HG02884 (cell line): Measurements from ENCODE around the gene PID1.
"Not testable (repeated sequence)": the region's sequence is repeated elsewhere in the genome, so short reads cannot be mapped to it uniquely, and the experiment has no call there.

Source experiments
- ATAC-seq: cut with Tn5 transposase; IDR thresholded peaks from one replicate; pipeline ENCODE4 v1.9.1; 2021; ENCODE audit warnings: mild to moderate bottlenecking, moderate library complexity; ENCODE audit not compliant: unreplicated experiment

The PID1 gene

DNA sequence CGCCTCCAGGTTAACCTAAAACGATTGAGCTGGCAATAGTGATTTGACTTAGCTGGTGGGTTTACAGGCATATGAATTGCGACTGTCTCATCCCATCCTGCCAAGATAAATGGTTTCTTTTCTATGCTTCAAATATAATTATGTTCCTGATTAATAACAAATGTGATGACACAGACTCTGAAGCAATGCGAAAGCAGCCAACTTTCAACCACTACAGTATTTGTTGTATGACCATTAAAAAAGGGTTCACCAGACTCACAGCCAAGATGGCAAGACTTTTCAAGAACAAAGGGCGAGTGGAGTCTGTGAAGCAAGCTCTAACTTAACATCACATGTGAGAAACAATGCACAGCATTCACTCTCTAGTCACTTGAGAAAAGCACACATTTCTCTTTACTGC, 186.6 kb downstream of the PID1 start:
- no peak for ATAC-seq

DNA sequence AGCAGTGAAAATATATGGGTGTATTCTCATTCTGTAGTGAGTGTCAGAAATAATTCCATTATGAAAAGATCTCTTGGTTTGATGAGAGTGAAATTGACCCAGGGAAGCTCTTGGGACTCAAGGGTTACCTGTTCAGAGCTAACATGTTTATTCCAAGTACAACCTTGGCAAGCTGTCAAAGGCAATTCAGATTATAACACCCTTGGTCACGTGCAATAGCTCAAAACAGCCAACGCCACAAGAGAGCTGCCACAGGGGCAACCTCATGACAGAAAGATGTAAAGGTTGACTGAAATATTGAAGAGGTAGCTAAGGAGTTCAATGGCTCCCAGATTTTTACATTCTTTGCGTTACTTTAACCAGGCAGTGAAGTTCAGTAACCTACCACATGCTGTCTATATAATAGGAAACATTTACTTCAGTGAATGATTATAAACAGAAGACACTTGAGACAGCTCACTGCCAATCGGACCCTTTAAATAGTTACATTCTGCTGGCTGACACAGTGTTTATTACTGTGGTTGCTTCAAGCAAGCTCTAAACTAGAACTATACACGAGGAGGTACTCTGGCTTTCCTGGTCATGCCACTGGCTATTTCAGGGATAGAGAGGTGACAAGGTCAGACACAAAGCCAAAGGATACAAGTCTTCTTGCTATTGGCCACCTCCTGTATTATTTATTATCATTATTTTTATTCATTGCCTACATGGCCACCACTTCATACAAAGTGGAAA, 187.3 kb downstream of the PID1 start:
- no peak for ATAC-seq

- no peak for ATAC-seq
These were observed 189.7 kb downstream of the PID1 start for GRCh38 chr2:229081411-229081810.

GRCh38 chr2:229080172-229080571, 190.9 kb downstream of the PID1 start:
- no peak for ATAC-seq

- ATAC-seq = not testable (repeated sequence)
These were observed 194.2 kb downstream of the PID1 start for GRCh38 chr2:229076886-229077285.

GRCh38 chr2:229073935-229074334, 197.2 kb downstream of the PID1 start:
- ATAC-seq = no peak

DNA sequence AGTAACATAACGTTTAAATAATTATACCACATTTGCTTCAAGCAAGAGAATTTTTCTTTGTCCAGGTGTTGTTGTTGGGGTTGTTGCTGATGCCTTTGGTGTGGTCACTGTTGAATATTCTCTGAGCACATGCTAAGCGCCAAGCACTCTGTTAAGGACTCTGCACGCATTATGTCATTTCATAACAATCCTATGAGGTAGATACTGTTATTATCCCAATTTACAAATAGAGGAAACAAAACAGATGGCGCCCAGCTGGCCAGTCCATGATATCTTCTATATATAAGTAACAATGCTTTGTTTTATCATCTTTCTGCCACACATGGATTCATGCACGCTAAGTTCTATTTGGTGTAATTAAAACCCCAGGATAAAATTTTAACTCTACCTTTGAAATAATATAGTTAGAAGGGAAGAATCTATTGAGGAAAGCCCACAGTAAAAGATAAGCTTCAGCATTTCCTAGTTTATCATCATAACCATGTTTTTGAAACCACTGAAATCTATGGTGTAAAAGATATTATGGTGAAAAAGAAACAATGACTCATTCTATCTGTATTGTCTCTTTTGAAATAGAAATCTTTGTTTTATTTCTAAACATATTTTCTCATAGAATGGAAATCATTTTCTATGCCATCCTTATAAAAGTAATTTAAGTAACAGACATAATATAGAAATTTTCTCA, 199.7 kb downstream of the PID1 start:
- ATAC-seq = no peak

DNA sequence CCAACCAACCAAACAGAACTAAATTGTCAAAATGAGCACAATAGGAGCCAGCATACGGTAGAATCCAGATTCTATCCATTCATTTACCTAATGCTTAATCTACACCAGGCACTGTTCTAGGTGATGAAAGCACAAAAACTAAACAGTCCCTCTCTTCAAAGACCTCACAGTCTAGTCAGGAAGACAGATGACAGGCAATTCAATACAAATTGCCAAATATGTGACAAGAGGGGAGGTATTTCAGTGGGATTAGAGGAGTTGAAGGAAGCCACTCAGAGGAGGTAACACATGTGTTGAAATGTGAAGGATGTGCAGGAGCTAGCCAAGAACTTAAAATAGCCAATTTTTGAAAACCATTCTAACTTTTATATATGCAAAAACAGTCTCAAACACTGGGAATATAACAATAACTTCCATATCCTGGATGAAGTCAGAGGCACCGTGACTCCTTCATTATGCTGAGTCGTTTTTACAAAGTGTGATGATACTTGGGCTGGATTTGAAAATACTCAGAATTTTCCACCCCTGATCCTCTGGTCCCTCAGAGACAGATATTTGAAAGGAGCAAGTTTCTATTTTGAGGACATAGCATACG, 204.9 kb downstream of the PID1 start:
- ATAC-seq = no peak

- ATAC-seq = no peak
These were observed 206.3 kb downstream of the PID1 start for GRCh38 chr2:229064749-229065148.

- ATAC-seq = no peak
These were observed 210.9 kb downstream of the PID1 start for GRCh38 chr2:229060147-229060546.

DNA sequence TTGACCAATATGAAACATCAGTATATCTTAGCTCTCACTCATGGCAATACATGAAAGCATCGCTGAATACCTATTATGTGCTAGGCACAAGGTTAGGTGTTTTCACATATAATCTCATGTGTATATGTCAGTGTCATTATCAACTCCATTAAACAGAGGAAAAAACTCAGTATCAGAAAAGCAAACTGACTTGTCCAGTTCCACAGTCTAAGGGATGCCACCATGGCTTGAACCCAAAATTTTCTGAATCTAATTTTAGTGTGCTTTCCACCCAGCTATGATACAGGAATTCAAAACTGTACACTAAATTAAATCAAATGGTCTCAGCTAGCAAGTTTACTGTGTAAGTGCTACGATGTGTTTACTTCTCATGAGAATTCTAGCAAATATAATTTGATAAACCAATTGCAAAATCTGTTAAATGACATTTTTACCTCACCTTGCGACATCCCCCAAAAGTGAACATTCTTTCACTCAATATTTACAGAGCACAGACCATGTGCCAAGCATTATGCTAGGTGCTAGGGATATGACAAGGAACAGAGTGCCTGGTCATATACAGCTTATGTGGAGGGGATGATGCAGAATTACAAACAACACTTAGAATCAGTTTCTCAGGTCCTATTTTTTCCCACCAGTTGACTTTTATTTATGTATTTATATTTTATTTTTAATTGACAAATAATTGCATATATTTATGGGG, 211.6 kb downstream of the PID1 start:
- no peak for ATAC-seq

DNA sequence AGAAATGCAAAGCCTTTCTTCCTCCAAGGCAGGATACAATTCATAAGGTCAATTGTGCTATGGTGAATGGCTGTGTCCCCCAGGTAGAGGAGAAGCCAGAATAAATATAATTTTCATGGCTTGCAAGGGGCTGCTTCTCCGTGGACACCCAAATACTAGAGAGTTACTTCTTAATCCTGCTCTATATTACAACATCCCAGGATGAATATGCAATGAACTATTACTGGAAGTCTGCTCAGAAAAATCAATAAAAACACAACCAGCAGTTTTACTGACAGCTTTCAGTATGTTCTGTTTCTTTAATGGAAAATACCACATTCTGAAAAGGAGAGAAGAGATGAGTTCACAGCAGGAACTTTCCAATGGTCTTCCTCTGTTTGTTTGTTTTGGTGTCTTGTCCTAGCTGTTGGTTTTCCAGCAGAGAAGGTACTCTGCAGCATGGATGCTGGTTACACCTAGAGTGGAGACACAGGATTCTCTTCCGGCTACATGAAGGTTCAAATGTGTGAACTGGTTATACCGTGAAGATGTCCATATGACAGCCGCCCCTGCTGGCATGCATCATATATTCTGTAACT, 213.0 kb downstream of the PID1 start:
- no peak for ATAC-seq

- no peak for ATAC-seq
These were observed 216.8 kb downstream of the PID1 start for GRCh38 chr2:229054311-229054710.

- no peak for ATAC-seq
These were observed 219.3 kb downstream of the PID1 start for GRCh38 chr2:229051798-229052197.

DNA sequence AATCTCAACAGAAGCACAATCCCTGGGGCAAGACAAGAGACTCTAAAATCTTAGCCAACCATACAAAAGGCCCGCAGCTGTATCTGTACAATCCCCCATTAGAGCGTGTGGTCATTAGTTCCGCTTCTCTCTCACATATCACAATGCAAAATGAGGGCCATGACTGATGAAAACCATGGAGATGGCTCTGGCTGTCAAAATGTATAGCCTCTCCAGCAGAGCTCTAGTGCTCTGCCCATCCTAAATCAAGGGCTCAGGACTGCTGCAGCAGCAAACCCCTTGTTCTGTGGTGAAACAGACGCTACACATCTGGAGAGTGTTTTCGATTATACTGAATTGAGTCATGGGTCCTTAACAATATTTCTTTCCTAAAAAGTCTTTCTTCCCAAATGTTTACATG, 221.0 kb downstream of the PID1 start:
- no peak for ATAC-seq

DNA sequence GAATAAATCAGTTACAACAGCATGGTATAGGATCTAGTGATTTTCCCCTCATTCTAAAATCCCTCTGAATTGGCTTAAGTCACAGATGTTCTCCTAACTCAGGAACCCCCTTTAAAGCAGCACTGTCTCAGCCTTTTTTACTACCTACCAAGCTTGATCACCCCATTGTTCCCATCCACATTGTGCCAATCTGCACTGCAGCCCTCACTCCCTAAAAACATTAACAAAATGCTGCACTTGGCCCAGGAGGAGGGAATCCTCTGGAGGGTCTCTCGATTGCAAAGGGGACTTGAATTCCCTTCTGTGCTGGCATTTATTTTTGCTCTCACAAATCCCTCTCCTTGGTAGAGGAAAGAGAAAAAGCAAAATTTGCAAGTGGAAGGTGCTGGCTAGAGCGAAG, 223.0 kb downstream of the PID1 start:
- ATAC-seq = no peak

DNA sequence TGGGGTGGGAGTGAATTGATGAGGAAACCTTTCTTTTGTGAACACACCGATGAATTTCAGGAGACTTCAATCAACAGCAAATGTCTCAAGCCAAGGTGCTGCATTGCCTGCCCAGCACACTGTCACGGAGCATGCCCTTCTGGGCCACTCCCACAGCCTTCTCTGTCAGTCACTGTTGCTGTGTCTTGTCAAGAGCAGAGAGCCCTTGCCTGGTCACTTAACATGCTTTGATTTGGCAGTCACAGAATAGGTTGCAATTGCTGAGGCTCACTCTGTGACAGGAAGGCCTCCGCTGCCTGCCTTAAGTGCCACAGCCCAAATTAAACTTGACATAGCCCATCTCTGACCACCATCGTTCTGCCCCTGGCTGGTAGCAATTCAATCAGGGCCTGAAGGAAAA, 225.4 kb downstream of the PID1 start:
- no peak for ATAC-seq

GRCh38 chr2:229044581-229044980, 226.5 kb downstream of the PID1 start:
- no peak for ATAC-seq

DNA sequence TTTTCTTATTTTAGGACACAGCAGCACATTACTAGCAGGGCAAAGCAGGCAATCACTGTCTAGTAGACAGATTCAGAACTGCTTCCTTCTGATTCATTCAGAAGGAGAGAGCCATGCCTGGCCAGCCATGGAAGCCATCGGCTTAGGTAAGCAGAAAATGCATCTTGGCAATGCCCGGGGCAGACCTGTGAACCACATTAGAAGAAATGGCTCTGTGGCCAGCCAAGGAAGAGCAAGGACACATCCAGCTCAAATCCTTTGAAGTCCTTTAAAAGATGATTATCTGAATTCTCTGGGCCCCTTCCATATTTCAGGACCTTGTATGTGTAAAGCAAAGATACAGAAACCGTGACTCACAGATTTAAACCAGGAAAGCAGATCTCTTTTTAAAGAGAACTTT, 227.4 kb downstream of the PID1 start:
- no peak for ATAC-seq

GRCh38 chr2:229042349-229042748, 228.7 kb downstream of the PID1 start:
- ATAC-seq = no peak

- no peak for ATAC-seq
These were observed 229.4 kb downstream of the PID1 start for GRCh38 chr2:229041691-229042090.
